A673 (cell line): ENCODE measurements around the gene HMG20A. TPM values are rescaled to one million over a fixed set of nuclear protein-coding genes. Genes with fewer than 3 reads are reported as not detected.
A peak's percentile ranks its signal among the peaks of the same experiment; 100 is the strongest.

ENCODE experiments used
- BruUV-seq: library from RNA; stranded (reverse); fragments of 400-500 nt; replicated peaks from 2 replicates; lab custom pipeline; 2021; lab: Mats Ljungman, UMichigan
- CTCF ChIA-PET: fragments of 300-600 bp; sonication (Branson Sonifier 250); formaldehyde crosslinking; loops from one replicate; lab custom pipeline; 2022; ENCODE audit warnings: antibody characterized with exemption; lab: Charles Lee
- POLR2A ChIA-PET: fragments of 300-600 bp; sonication (Branson Sonifier 250); formaldehyde crosslinking; loops from one replicate; lab custom pipeline; 2022; ENCODE audit warnings: antibody characterized with exemption; ENCODE audit not compliant: low non-redundant PET; lab: Charles Lee
- DNase-seq: peaks from one replicate; pipeline ENCODE4 v3.0.0-alpha.2; 2015; ENCODE audit warnings: low spot score
- H3K27ac ChIP-seq: fragments of 200-600 bp; sonication (generic); 2 replicates; pipeline ENCODE4 v1.5.1; 2016; ENCODE audit warnings: mixed run types, low read depth, mild to moderate bottlenecking, mixed read lengths, antibody characterized with exemption, low read length; ENCODE audit not compliant: poor library complexity, severe bottlenecking
- H3K27me3 ChIP-seq: fragments of 200-600 bp; sonication (generic); replicated peaks from 2 replicates; pipeline ENCODE4 v1.6.1; 2017; ENCODE audit warnings: mixed run types, low read depth, mild to moderate bottlenecking, mixed read lengths, antibody characterized with exemption, low read length; ENCODE audit not compliant: insufficient read depth, poor library complexity
- H3K36me3 ChIP-seq: fragments of 200-600 bp; sonication (generic); 2 replicates; pipeline ENCODE4 v1.6.1; 2016; ENCODE audit warnings: mixed run types, mild to moderate bottlenecking, mixed read lengths, antibody characterized with exemption, low read length; ENCODE audit not compliant: insufficient read depth, poor library complexity, severe bottlenecking
- H3K4me1 ChIP-seq: fragments of 200-600 bp; sonication (generic); 2 replicates; pipeline ENCODE4 v1.6.1; 2017; ENCODE audit warnings: mixed run types, mild to moderate bottlenecking, mixed read lengths, antibody characterized with exemption, low read length; ENCODE audit not compliant: insufficient read depth, poor library complexity, severe bottlenecking
- H3K4me3 ChIP-seq: fragments of 200-600 bp; sonication (generic); 2 replicates; pipeline ENCODE4 v1.5.1; 2016; ENCODE audit warnings: low read depth, mixed run types, mild to moderate bottlenecking, mixed read lengths, low read length; ENCODE audit not compliant: poor library complexity, severe bottlenecking
- H3K9me3 ChIP-seq: fragments of 200-600 bp; sonication (generic); 2 replicates; pipeline ENCODE4 v1.6.1; 2016; ENCODE audit warnings: mixed run types, low read depth, mild to moderate bottlenecking, mixed read lengths, antibody characterized with exemption, low read length; ENCODE audit not compliant: poor library complexity, severe bottlenecking
- CTCF ChIP-seq: fragments of 300-800, 200-600 bp; sonication (generic); conservative IDR thresholded peaks from 2 replicates; pipeline ENCODE4 v1.5.1; 2017; ENCODE audit warnings: low read depth, mild to moderate bottlenecking, antibody characterized with exemption, low read length, moderate library complexity, mixed read lengths
- EZH2 ChIP-seq: fragments of 200-600 bp; sonication (generic); IDR thresholded peaks from 2 replicates; pipeline ENCODE4 v1.6.1; 2017; ENCODE audit warnings: borderline replicate concordance, low read depth, mild to moderate bottlenecking, mixed read lengths, antibody characterized with exemption, low read length; ENCODE audit not compliant: poor library complexity, severe bottlenecking
- intact Hi-C: fragments of 100-400 bp; cut with micrococcal nuclease; formaldehyde crosslinking; loops from one replicate; pipeline ENCODE4 v1.10.0; 2022; ENCODE audit not compliant: unreplicated experiment
- total RNA-seq: library from RNA; stranded (reverse); gene quantifications from 2 replicates; pipeline ENCODE4 v1.2.3, GENCODE V29; 2021

The HMG20A gene
- total RNA-seq, 1 experiment from 2014 or later, result 43.2 TPM

GRCh38 chr15:77503240-77503639 lies 82.6 kb downstream of the HMG20A start:
- Histone ChIP-seq H3K27me3 (no peaks in the 10 kb centered on the region), H3K27ac (no peak overlapping the region), H3K9me3 (no peaks in the 10 kb centered on the region), H3K4me1 (peaks cover 37% of the 10 kb centered on the region), H3K4me3 (no peak overlapping the region), H3K36me3 (no peaks in the 10 kb centered on the region)
- intact Hi-C loops, result no loop called here
- POLR2A ChIA-PET, result no interaction called here
- CTCF ChIA-PET, result no interaction called here
- no peak for DNase-seq
- BruUV-seq, result no TSS peak
- TF ChIP-seq EZH2 (no peak), CTCF (no peak)

GRCh38 chr15:77503764-77504163 lies 83.1 kb downstream of the HMG20A start:
- BruUV-seq, result no TSS peak
- H3K27ac ChIP-seq, result no peak overlapping the region
- ChIA-PET POLR2A (no interaction called here), CTCF (no interaction called here)
- no peak for DNase-seq
- TF ChIP-seq EZH2, result no peak
- no peaks in the 10 kb centered on the region for H3K9me3 ChIP-seq
- no peaks in the 10 kb centered on the region for H3K36me3 ChIP-seq
- no peak overlapping the region for H3K4me3 ChIP-seq
- intact Hi-C loops, result no loop called here
- H3K27me3 ChIP-seq, result no peaks in the 10 kb centered on the region
- peaks cover 32% of the 10 kb centered on the region for H3K4me1 ChIP-seq

GRCh38 chr15:77504306-77504705 lies 83.6 kb downstream of the HMG20A start:
- DNase-seq, result peak; percentile 37
- TF ChIP-seq CTCF, result no peak
- TF ChIP-seq EZH2, result no peak
- H3K36me3 ChIP-seq, result no peaks in the 10 kb centered on the region
- POLR2A ChIA-PET, result no interaction called here
- no peak overlapping the region for H3K4me3 ChIP-seq
- H3K9me3 ChIP-seq, result no peaks in the 10 kb centered on the region
- CTCF ChIA-PET, result no interaction called here
- no peak overlapping the region for H3K27ac ChIP-seq
- H3K27me3 ChIP-seq, result no peaks in the 10 kb centered on the region
- intact Hi-C loops, result no loop called here
- no TSS peak for BruUV-seq
- peaks cover 31% of the 10 kb centered on the region for H3K4me1 ChIP-seq

- no peaks in the 10 kb centered on the region for H3K36me3 ChIP-seq
- H3K27ac ChIP-seq, result no peak overlapping the region
- CTCF ChIA-PET, result no interaction called here
- BruUV-seq, result no TSS peak
- no peak overlapping the region for H3K4me3 ChIP-seq
- H3K9me3 ChIP-seq, result no peaks in the 10 kb centered on the region
- no peaks in the 10 kb centered on the region for H3K27me3 ChIP-seq
- intact Hi-C loops, result no loop called here
- peaks cover 31% of the 10 kb centered on the region for H3K4me1 ChIP-seq
- DNase-seq, result no peak
- POLR2A ChIA-PET, result no interaction called here
- TF ChIP-seq CTCF (no peak), EZH2 (no peak)
These were observed 84.2 kb downstream of the HMG20A start for GRCh38 chr15:77504871-77505270.
